T-cell (primary cell): ENCODE results near the gene WDR37. TPM values are rescaled to one million over a fixed set of nuclear protein-coding genes. Genes with fewer than 3 reads are reported as not detected.

Experiments used
- ATAC-seq, 4 experiments: fragments of 200-7000 bp in 3 of 4; fragments of 150-1000 bp in 1 of 4; cut with Tn5 transposase; replicated peaks in 1 of 4; 1 replicate in 3 of 4; 2 replicates in 1 of 4; pipeline ENCODE4 v1.10.0; 2021; ENCODE audit warnings: moderate library complexity in 3 of 4, mild to moderate bottlenecking in 2 of 4, moderate number of reproducible peaks in 1 of 4
- CTCF ChIA-PET, 2 donors: fragments of 300-600 bp; sonication (Branson Sonifier 250); formaldehyde crosslinking; loops; one replicate each; lab custom pipeline; 2022; ENCODE audit warnings: antibody characterized with exemption in 2 of 2; lab: Charles Lee
- POLR2A ChIA-PET, 2 donors: fragments of 300-600 bp; sonication (Branson Sonifier 250); formaldehyde crosslinking; loops; one replicate each; lab custom pipeline; 2022; ENCODE audit warnings: antibody characterized with exemption in 2 of 2; lab: Charles Lee
- DNase-seq, 35 experiments: peaks; one replicate each; pipeline versions ENCODE4 v3.0.0 to v3.0.0-alpha.2; 2013 to 2023
- H3K27ac ChIP-seq: one replicate; pipeline ENCODE4 v1.5.1; 2013; ENCODE audit warnings: low read length
- H3K27me3 ChIP-seq, 2 experiments: replicated peaks in 1 of 2; 1 replicate in 1 of 2; 2 replicates in 1 of 2; pipeline versions ENCODE4 v1.6.1 to v1.7.0; 2013; ENCODE audit warnings: low read length in 1 of 2, mixed read lengths in 1 of 2; ENCODE audit not compliant: control insufficient read depth in 2 of 2, insufficient read depth in 2 of 2; ENCODE audit errors: extremely low read depth in 1 of 2
- H3K36me3 ChIP-seq, 2 donors: 1 replicate in 1 of 2; 2 replicates in 1 of 2; pipeline versions ENCODE4 v1.6.1 to v1.7.0; 2013; ENCODE audit warnings: low read length in 1 of 2; ENCODE audit not compliant: control insufficient read depth in 2 of 2, insufficient read depth in 1 of 2; ENCODE audit errors: extremely low read depth in 1 of 2
- H3K4me1 ChIP-seq, 2 experiments: 1 replicate in 1 of 2; 2 replicates in 1 of 2; pipeline versions ENCODE4 v1.6.1 to v1.7.0; 2013; ENCODE audit warnings: low read length in 2 of 2, mixed read lengths in 1 of 2; ENCODE audit not compliant: insufficient read depth in 2 of 2, control insufficient read depth in 1 of 2; ENCODE audit errors: extremely low read depth in 1 of 2
- H3K4me3 ChIP-seq, 2 donors: 1 replicate in 1 of 2; 2 replicates in 1 of 2; pipeline versions ENCODE4 v1.5.1 to v1.7.0; 2013; ENCODE audit warnings: mild to moderate bottlenecking in 2 of 2, low read length in 1 of 2, moderate library complexity in 1 of 2; ENCODE audit not compliant: control insufficient read depth in 1 of 2; ENCODE audit errors: extremely low read depth in 1 of 2
- H3K9me3 ChIP-seq: 2 replicates; pipeline ENCODE4 v1.7.0; 2013
- H3K27ac Mint-ChIP-seq, 2 donors: one replicate each; pipeline ENCODE4 v1.8.0; 2020 to 2021; ENCODE audit warnings: mild to moderate bottlenecking in 2 of 2, mixed read lengths in 2 of 2
- H3K27me3 Mint-ChIP-seq, 2 donors: one replicate each; pipeline ENCODE4 v1.8.0; 2021 to 2022; ENCODE audit warnings: mixed read lengths in 2 of 2
- H3K36me3 Mint-ChIP-seq: one replicate; pipeline ENCODE4 v1.8.0; 2021; ENCODE audit warnings: mixed read lengths
- H3K4me1 Mint-ChIP-seq, 3 donors: one replicate each; pipeline ENCODE4 v1.8.0; 2020 to 2022; ENCODE audit warnings: mixed read lengths in 3 of 3, mild to moderate bottlenecking in 1 of 3
- H3K4me3 Mint-ChIP-seq, 3 donors: one replicate each; pipeline ENCODE4 v1.8.0; 2020 to 2022; ENCODE audit warnings: mild to moderate bottlenecking in 3 of 3, mixed read lengths in 3 of 3, moderate library complexity in 3 of 3
- H3K9me3 Mint-ChIP-seq, 3 donors: one replicate each; pipeline ENCODE4 v1.8.0; 2020 to 2022; ENCODE audit warnings: mixed read lengths in 3 of 3
- WGBS: methylation state at CpG from one replicate; pipeline ENCODE4 v1.1.5; 2013; ENCODE audit warnings: missing lambda C conversion rate; ENCODE audit not compliant: insufficient coverage; 5-methylcytosine and 5-hydroxymethylcytosine counted together
- total RNA-seq, 35 experiments: library from RNA in 6 of 35; stranded (reverse) in 6 of 35; fragments of 120-200 nt in 1 of 35; gene quantifications; one replicate each; pipeline versions ENCODE4 v1.2.1 to v1.2.4 and lab custom pipeline; 2013 to 2026

WDR37 gene
- total RNA-seq, 5 donors from 2014 or later (not counting 1 experiment from before 2014, with no cell fraction given) = 34.6 to 40.4 (median 37.3) TPM

GRCh38 chr10:1171586-1171985 lies 115.4 kb downstream of the WDR37 start:
- DNase-seq (no peak), ATAC-seq (no peak)
- POLR2A ChIA-PET = no interaction called here
- WGBS = 60% methylated on average over 1 of the region's 9 CpGs
- Histone ChIP-seq H3K4me3 (no peak overlapping the region), H3K36me3 (no peaks in the 10 kb centered on the region), H3K9me3 (no peaks in the 10 kb centered on the region), H3K4me1 (no peaks in the 10 kb centered on the region), H3K27ac (no peak overlapping the region), H3K27me3 (peaks cover 0 to 41% of the 10 kb centered on the region in 2 experiments)
- H3K9me3 Mint-ChIP-seq = no peaks in the 10 kb centered on the region
- no peak overlapping the region for H3K27ac Mint-ChIP-seq
- H3K36me3 Mint-ChIP-seq = no peaks in the 10 kb centered on the region
- CTCF ChIA-PET = no interaction called here
- no peaks in the 10 kb centered on the region for H3K4me1 Mint-ChIP-seq
- H3K27me3 Mint-ChIP-seq = peaks cover 8% of the 10 kb centered on the region in 2 donors
- no peak overlapping the region for H3K4me3 Mint-ChIP-seq

GRCh38 chr10:1172256-1172984 lies 116.2 kb downstream of the WDR37 start:
- Mint-ChIP-seq H3K27ac (no peak overlapping the region), H3K36me3 (no peaks in the 10 kb centered on the region), H3K4me1 (no peaks in the 10 kb centered on the region), H3K27me3 (peaks cover 6 to 8% of the 10 kb centered on the region in 2 donors), H3K4me3 (no peak overlapping the region), H3K9me3 (no peaks in the 10 kb centered on the region)
- no peak overlapping the region for H3K27ac ChIP-seq
- ATAC-seq (no peak), DNase-seq (no peak)
- no peaks in the 10 kb centered on the region for H3K9me3 ChIP-seq
- POLR2A ChIA-PET = no interaction called here
- no peak overlapping the region for H3K4me3 ChIP-seq
- 88% methylated on average over 8 of the region's 15 CpGs for WGBS
- CTCF ChIA-PET = no interaction called here
- no peaks in the 10 kb centered on the region for H3K36me3 ChIP-seq
- H3K27me3 ChIP-seq = peaks cover 0 to 36% of the 10 kb centered on the region in 2 experiments
- no peaks in the 10 kb centered on the region for H3K4me1 ChIP-seq

GRCh38 chr10:1173091-1173490 lies 116.9 kb downstream of the WDR37 start:
- CTCF ChIA-PET = no interaction called here

GRCh38 chr10:1174022-1174421 lies 117.8 kb downstream of the WDR37 start:
- Histone ChIP-seq H3K9me3 (no peaks in the 10 kb centered on the region), H3K36me3 (no peaks in the 10 kb centered on the region), H3K27ac (no peak overlapping the region), H3K4me3 (no peak overlapping the region), H3K27me3 (peaks cover 0 to 36% of the 10 kb centered on the region in 2 experiments), H3K4me1 (no peaks in the 10 kb centered on the region)
- Mint-ChIP-seq H3K36me3 (no peaks in the 10 kb centered on the region), H3K9me3 (no peaks in the 10 kb centered on the region), H3K27ac (no peak overlapping the region), H3K4me1 (no peaks in the 10 kb centered on the region), H3K4me3 (no peak overlapping the region), H3K27me3 (peaks cover 3 to 7% of the 10 kb centered on the region in 2 donors)
- DNase-seq (no peak), ATAC-seq (no peak)
- POLR2A ChIA-PET = no interaction called here
- 58% methylated on average over 4 of the region's 5 CpGs for WGBS
- CTCF ChIA-PET = no interaction called here

More at GRCh38 chr10:1173091-1173490, 116.9 kb downstream of the WDR37 start:
- Mint-ChIP-seq H3K27ac (no peak overlapping the region), H3K9me3 (no peaks in the 10 kb centered on the region), H3K36me3 (no peaks in the 10 kb centered on the region), H3K27me3 (peaks cover 3 to 7% of the 10 kb centered on the region in 2 donors), H3K4me3 (no peak overlapping the region), H3K4me1 (no peaks in the 10 kb centered on the region)
- Histone ChIP-seq H3K4me3 (no peak overlapping the region), H3K4me1 (no peaks in the 10 kb centered on the region), H3K27ac (no peak overlapping the region), H3K27me3 (peaks cover 0 to 36% of the 10 kb centered on the region in 2 experiments), H3K36me3 (no peaks in the 10 kb centered on the region), H3K9me3 (no peaks in the 10 kb centered on the region)
- no peak for DNase-seq
- POLR2A ChIA-PET = no interaction called here
- ATAC-seq = no peak
- WGBS = 87% methylated on average over 27 of the region's 27 CpGs

GRCh38 chr10:1175956-1176565 lies 119.9 kb downstream of the WDR37 start:
- Mint-ChIP-seq H3K27me3 (peaks cover 3 to 7% of the 10 kb centered on the region in 2 donors), H3K4me3 (no peak overlapping the region), H3K9me3 (no peaks in the 10 kb centered on the region), H3K36me3 (no peaks in the 10 kb centered on the region), H3K4me1 (no peaks in the 10 kb centered on the region), H3K27ac (no peak overlapping the region)
- DNase-seq (no peak), ATAC-seq (no peak)
- POLR2A ChIA-PET = no interaction called here
- no peak overlapping the region for H3K27ac ChIP-seq
- H3K4me3 ChIP-seq = no peak overlapping the region
- CTCF ChIA-PET = interaction anchor here in 1 of 2 donors (0.5 kb wide), 1 partner anchor 360 kb away, joined by 3 read pairs; no protein-coding TSS in a partner anchor
- no peaks in the 10 kb centered on the region for H3K36me3 ChIP-seq
- 88% methylated on average over 12 of the region's 23 CpGs for WGBS
- H3K4me1 ChIP-seq = no peaks in the 10 kb centered on the region
- no peaks in the 10 kb centered on the region for H3K9me3 ChIP-seq
- H3K27me3 ChIP-seq = peaks cover 0 to 32% of the 10 kb centered on the region in 2 experiments

- Histone ChIP-seq H3K27ac (no peak overlapping the region), H3K27me3 (peaks cover 0 to 28% of the 10 kb centered on the region in 2 experiments), H3K4me3 (no peak overlapping the region), H3K36me3 (no peaks in the 10 kb centered on the region), H3K4me1 (no peaks in the 10 kb centered on the region), H3K9me3 (no peaks in the 10 kb centered on the region)
- 71% methylated on average over 4 of the region's 9 CpGs for WGBS
- POLR2A ChIA-PET = no interaction called here
- Mint-ChIP-seq H3K4me3 (no peak overlapping the region), H3K27ac (no peak overlapping the region), H3K27me3 (peaks cover 0 to 5% of the 10 kb centered on the region in 2 donors), H3K4me1 (no peaks in the 10 kb centered on the region), H3K9me3 (no peaks in the 10 kb centered on the region), H3K36me3 (no peaks in the 10 kb centered on the region)
- CTCF ChIA-PET = no interaction called here
- no peak for ATAC-seq
- DNase-seq = no peak
Measured at GRCh38 chr10:1177936-1178335, 121.8 kb downstream of the WDR37 start.
